HG03280 (cell line): ENCODE results near the gene SDHAF1.
"Not testable (repeated sequence)": the region's sequence is repeated elsewhere in the genome, so short reads cannot be mapped to it uniquely, and the experiment has no call there.

Experiments used
- ATAC-seq: cut with Tn5 transposase; IDR thresholded peaks from one replicate; pipeline ENCODE4 v1.9.1; 2021; ENCODE audit warnings: mild to moderate bottlenecking, moderate library complexity; ENCODE audit not compliant: unreplicated experiment

Gene SDHAF1

DNA sequence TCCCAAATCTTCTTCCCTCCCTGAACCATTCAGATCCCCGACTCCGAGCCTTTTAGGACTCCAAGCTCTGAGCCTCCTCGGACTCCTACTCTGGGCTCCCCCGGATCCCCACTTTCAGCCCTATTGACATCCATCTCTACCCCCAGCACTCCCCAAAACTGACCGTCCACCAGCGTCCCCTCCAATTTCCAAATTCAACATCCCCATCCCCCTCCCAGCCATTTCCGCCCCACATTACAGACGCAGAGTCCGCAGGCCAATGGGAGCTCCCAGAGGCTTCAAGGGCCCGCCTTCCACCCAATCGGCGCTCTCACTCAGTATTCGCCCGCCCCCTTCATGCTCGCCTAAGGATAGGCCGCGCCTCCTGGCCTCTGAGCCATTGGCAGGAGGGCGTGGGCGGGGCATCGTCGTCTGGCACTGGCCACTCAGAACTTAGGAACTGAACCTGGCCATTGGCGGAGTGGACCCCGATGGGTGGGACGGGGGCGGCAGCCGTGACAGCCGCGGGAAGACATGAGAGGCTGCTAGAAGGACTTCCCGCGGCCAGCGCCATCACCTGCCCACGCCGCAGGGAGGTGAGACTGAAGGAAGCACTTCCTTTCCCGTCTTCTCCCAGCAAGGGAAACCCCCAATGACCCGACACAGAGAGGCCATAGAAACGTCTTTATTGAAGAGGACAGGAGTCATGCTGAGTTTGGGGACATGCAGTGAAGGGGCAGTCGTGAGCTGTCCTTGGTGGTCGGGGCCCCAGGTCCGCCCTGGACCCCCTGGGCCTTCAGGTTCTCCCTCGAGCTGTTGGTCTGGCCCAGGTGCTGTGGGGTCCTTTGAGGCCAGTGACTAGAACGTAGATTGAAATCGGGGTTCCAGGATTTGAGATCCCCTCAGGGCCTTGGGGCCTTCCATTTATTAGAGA, 19.3 kb downstream of the SDHAF1 start, which contains the start of gene ALKBH6:
Gene ALKBH6, minus strand, starts transcription at position 202 of the 913 bp plus-strand sequence. CDS start 816 bp downstream, outside the sequence.
- ATAC-seq, result peak; percentile 97

GRCh38 chr19:36019061-36019670, 24.2 kb downstream of the SDHAF1 start:
- ATAC-seq, result no peak

DNA sequence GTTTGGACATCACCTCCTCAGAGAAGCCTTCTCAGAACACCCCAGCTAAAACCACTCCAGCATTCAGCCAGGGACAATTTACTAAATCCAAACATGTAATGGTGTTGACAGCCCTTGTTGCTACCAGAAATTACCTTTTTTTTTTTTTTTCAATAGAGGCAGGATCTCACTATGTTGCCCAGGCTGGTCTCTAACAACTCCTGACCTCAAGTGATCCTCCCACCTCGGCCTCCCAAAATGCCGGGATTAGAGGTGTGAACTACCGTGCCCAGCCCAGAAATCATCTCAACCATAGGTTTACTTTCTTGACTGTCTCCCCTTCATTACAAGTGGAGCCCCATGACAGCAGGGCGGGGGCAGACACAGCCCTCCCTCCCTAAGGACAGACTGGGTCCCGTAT, 28.4 kb downstream of the SDHAF1 start:
- ATAC-seq, result no peak

DNA sequence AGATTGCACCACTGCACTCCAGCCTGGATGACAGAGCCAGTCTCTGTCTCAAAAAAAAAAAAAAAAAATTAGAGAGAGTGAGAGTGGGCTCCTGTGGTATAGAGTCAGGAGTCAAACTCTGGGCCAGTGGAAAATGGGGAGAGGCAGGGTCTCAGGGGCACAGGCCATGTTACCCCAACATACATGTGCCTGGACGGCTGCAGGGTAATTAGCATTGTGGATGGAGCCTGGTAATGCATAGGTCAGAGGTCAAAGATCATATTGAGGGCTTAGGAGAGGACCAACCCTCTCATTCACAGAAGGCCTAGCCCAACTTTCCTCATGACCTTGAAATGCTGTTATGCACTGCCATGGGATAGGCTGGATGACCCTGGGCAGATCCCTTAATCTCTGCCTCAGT, 30.6 kb downstream of the SDHAF1 start:
- no peak for ATAC-seq

GRCh38 chr19:36026091-36026876, 31.3 kb downstream of the SDHAF1 start:
- no peak for ATAC-seq

- ATAC-seq, result no peak
Measured at GRCh38 chr19:36027696-36028095, 32.7 kb downstream of the SDHAF1 start.

DNA sequence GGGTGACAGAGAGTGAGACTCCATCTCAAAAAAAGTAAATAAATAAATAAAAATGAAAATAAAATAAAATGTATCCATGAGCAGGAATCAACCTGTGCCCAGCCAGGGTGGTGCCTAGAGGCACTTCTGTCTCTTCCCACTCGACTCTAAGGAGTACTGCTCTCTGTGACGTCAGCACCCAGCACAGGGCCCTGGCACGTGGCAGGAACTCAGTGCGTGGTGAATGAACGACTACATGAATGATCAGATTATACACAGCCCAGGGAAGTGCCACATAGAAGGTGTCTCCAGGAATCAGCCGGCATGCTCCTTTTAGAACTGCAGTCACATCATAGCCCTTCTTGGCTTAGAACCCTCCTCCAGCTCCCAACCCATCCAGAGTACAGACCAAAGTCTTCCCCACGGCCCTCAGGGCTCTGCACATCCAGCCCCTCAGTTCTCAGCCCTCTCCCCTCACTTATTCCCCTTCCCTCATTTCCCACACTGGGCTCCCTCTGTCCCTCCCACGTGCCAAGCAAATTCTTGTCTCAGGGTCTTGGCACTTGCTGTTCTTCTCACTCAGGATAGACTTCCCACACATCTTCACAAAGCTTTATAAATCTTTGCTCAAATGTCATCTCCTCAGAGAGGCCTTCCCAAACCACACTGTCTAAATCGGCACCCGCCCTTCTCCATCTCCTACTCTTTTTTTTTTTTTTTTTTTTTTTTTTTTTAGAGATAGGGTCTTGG, 33.5 kb downstream of the SDHAF1 start:
- no peak for ATAC-seq

DNA sequence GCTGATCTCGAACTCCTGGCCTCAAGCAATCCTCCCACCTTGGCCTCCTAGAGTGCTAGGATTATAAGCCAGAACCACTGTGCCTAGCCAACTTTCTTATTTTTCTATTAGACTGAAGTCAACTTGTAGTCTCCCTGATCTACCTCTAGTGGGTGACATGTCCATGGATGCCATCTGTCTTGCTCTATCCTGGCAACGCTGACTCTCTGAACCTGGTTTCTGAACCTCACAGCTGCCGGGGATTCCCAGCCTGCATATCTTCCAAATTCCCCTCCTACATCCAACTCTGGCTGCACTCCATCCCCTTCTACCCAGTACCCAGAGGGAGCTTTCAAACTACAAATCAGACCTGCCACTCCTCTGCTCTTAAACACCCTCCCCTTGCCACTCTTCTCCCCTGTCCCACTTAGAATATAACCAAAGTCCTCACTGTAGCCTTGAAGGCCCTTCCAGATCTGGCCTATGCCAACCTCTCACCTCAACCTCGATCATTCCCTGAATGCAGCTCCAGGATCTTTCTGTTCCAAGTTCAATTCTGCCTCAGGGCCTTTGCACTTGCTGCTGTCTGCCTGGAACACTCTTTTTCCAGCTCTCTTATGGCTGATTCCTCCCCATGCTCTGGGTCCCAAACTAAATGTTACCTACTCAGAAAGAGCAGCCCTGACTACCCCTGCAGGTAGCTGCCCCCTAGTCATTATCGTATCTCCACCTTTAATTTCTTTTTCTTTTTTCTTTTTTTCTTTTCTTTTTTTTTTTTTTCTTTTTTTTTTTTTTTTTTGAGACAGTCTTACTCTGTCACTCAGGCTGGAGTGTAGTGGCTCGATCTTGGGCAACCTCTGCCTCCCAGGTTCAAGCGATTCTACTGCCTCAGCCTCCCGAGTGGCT, 35.5 kb downstream of the SDHAF1 start:
- no peak for ATAC-seq

DNA sequence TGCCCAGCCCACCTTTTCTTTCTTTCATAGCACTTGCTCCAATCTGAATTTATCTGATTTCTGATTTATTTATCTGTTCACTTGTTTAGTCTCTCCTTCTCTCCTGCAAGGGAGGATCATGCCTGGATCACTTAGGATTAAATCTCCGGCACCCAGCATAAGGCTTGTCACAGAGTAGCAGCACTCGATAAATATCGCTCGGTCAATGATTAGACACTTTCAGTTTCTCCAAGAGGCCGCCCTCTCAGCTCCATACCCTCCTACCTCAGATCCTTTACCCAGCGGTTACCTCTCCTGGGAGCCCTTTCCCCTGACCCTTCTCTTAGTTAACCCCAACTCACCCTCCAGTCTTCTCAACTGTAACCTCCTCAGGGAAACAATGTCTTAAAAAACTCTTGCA, 36.3 kb downstream of the SDHAF1 start:
- ATAC-seq, result no peak

DNA sequence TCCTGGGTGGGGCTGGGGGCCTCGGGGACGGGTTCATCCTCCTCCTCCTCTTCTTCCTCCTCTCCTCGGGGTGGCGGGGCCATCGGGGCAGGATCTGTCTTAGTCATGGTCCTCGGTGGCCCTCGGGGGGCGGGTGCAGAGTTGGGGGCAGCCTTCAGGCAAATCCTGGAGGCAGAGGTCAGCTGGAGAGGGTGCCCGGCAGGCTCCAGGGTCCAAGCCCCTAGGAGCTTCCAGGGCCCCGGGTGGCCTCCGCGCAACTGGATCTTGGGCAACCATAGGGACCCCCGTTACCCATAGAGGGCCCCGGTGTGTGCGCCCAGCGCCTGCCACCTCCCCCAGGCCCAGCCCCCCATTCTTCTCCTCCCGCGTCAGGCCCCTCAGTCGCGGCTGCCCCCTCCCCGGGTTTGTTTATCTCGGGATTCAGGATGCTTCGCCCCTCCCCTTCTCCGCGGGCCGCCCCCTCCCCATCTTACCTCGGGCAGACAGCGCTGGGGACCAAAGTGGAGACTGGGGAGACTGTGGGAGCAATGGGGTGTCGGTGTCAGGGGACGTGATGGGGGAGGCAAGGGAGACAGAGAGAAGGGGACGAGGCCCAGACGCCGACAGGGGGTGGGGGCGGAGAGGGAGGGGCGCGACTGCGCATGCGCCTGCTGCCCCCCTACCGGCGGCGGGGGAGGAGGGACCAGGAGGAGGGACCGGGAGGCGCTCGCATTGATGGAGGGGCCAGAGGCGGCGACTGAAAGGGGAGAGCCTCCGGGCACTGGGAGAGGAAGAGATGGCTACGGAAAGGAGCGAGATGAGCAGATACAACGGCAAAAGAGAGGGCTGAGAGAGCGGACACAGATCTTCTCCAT, 37.5 kb downstream of the SDHAF1 start, which contains the start of gene CLIP3:
Gene CLIP3, minus strand, starts transcription at position 623 of the 854 bp plus-strand sequence. Its CDS starts 516 bp downstream, at position 107.
- ATAC-seq, result no peak

GRCh38 chr19:36040495-36040894, 45.5 kb downstream of the SDHAF1 start:
- no peak for ATAC-seq

GRCh38 chr19:36041092-36041491, 46.1 kb downstream of the SDHAF1 start:
- not testable (repeated sequence) for ATAC-seq

GRCh38 chr19:36041831-36042230, 46.8 kb downstream of the SDHAF1 start:
- no peak for ATAC-seq

DNA sequence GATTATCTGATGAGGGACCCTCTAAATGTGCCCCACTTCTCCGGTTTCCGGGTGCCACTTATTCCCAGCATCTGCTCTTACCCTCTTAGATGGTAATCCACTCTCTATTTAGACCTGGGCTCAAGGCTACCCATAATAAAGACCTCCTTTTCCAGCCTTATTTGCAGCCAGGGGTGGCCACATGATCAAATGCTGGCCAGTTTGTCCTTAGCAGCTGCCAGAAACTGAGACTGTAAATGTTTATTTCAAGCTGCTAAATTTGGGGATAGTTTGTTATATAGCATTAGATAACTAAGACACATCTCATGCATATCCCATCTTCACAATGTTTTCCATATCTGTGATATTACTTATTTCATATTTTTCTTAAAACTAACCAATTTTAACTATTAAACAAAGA, 49.0 kb downstream of the SDHAF1 start:
- no peak for ATAC-seq
